Thyroid gland (tissue), 4 donors: ENCODE results near the gene PARM1. TPM values are rescaled to one million over a fixed set of nuclear protein-coding genes. Genes with fewer than 3 reads are reported as not detected.

Experiments used
- DNase-seq, 2 donors: peaks; one replicate each; pipeline ENCODE4 v3.0.0-alpha.2; 2019
- H3K27ac ChIP-seq, 3 donors: fragments of 200-600 bp; sonication (generic); 1 replicate in 2 of 3; 2 replicates in 1 of 3; pipeline ENCODE4 v1.5.1; 2016 to 2019; ENCODE audit warnings: mild to moderate bottlenecking in 1 of 3, moderate library complexity in 1 of 3
- H3K27me3 ChIP-seq: fragments of 200-600 bp; sonication (generic); one replicate; pipeline ENCODE4 v1.5.1; 2019
- H3K36me3 ChIP-seq, 2 donors: fragments of 200-600 bp; sonication (generic); one replicate each; pipeline ENCODE4 v1.5.1; 2016 to 2019
- H3K4me1 ChIP-seq, 2 donors: fragments of 200-600 bp; sonication (generic); one replicate each; pipeline ENCODE4 v1.5.1; 2017 to 2019
- H3K4me3 ChIP-seq, 3 donors: fragments of 200-600 bp; sonication (generic); replicated peaks in 1 of 3; 1 replicate in 2 of 3; 2 replicates in 1 of 3; pipeline ENCODE4 v1.5.1; 2016; ENCODE audit warnings: mild to moderate bottlenecking in 1 of 3
- H3K9me3 ChIP-seq: fragments of 200-600 bp; sonication (generic); one replicate; pipeline ENCODE4 v1.5.1; 2017
- CTCF ChIP-seq, 6 experiments: fragments of 200-600 bp in 3 of 6; fragments of 450-650 bp in 3 of 6; sonication (generic) in 3 of 6; IDR thresholded peaks; one replicate each; pipeline ENCODE4 v1.5.1; 2016 to 2019; ENCODE audit warnings: antibody characterized with exemption in 6 of 6, mild to moderate bottlenecking in 2 of 6, inconsistent platforms in 1 of 6, moderate library complexity in 1 of 6
- POLR2A ChIP-seq, 2 donors: fragments of 450-650 bp; IDR thresholded peaks; one replicate each; pipeline ENCODE4 v1.6.1; 2017; ENCODE audit warnings: antibody characterized with exemption in 2 of 2, mild to moderate bottlenecking in 2 of 2, moderate library complexity in 1 of 2
- WGBS, 2 donors: methylation state at CpG; one replicate each; pipeline ENCODE4 v1.1.5; 2017; 5-methylcytosine and 5-hydroxymethylcytosine counted together
- intact Hi-C: fragments of 100-400 bp; cut with DNase I; formaldehyde crosslinking; loops from one replicate; pipeline ENCODE4 v1.15.1; 2023
- total RNA-seq, 4 donors: library from RNA; depleted of rRNA; stranded (reverse); fragments of >200 nt; gene quantifications; one replicate each; pipeline ENCODE4 v1.2.3, GENCODE V29; 2016

The PARM1 gene
- total RNA-seq, 4 donors from 2014 or later, result 319 to 575 (median 470) TPM

GRCh38 chr4:74946196-74946595, 13.3 kb downstream of the PARM1 start:
- Histone ChIP-seq H3K4me1 (peaks cover 0 to 14% of the 10 kb centered on the region in 2 donors), H3K4me3 (no peak overlapping the region), H3K27me3 (no peaks in the 10 kb centered on the region), H3K9me3 (no peaks in the 10 kb centered on the region), H3K36me3 (no peaks in the 10 kb centered on the region), H3K27ac (no peak overlapping the region)
- intact Hi-C loops, result no loop called here
- WGBS, 2 donors, result 79 to 87% methylated on average over 3 of the region's 3 CpGs
- TF ChIP-seq CTCF (IDR thresholded peaks at IDR 0.05) (no peak), POLR2A (IDR thresholded peaks at IDR 0.05) (no peak)
- DNase-seq, result no peak

- H3K27ac ChIP-seq, result no peak overlapping the region
- DNase-seq, result no peak
- H3K27me3 ChIP-seq, result no peaks in the 10 kb centered on the region
- H3K4me3 ChIP-seq, result no peak overlapping the region
- no peaks in the 10 kb centered on the region for H3K9me3 ChIP-seq
- TF ChIP-seq POLR2A (IDR thresholded peaks at IDR 0.05) (no peak), CTCF (IDR thresholded peaks at IDR 0.05) (no peak)
- 83 to 85% methylated on average over 2 of the region's 2 CpGs for WGBS, 2 donors
- intact Hi-C loops, result no loop called here
- peaks cover 0 to 10% of the 10 kb centered on the region in 2 donors for H3K4me1 ChIP-seq
- H3K36me3 ChIP-seq, result no peaks in the 10 kb centered on the region
These were observed 14.9 kb downstream of the PARM1 start for GRCh38 chr4:74947798-74948197.

- peaks cover 0 to 6% of the 10 kb centered on the region in 2 donors for H3K4me1 ChIP-seq
- H3K27ac ChIP-seq, result no peak overlapping the region
- no peaks in the 10 kb centered on the region for H3K27me3 ChIP-seq
- no peak for DNase-seq
- TF ChIP-seq CTCF (IDR thresholded peaks at IDR 0.05) (no peak), POLR2A (IDR thresholded peaks at IDR 0.05) (no peak)
- 59 to 67% methylated on average over 2 of the region's 2 CpGs for WGBS, 2 donors
- H3K9me3 ChIP-seq, result no peaks in the 10 kb centered on the region
- H3K36me3 ChIP-seq, result no peaks in the 10 kb centered on the region
- H3K4me3 ChIP-seq, result no peak overlapping the region
- intact Hi-C loops, result no loop called here
These were observed 15.3 kb downstream of the PARM1 start for GRCh38 chr4:74948236-74948635.

- no peaks in the 10 kb centered on the region for H3K9me3 ChIP-seq
- no peaks in the 10 kb centered on the region for H3K27me3 ChIP-seq
- intact Hi-C loops, result no loop called here
- no peak for TF ChIP-seq POLR2A (IDR thresholded peaks at IDR 0.05)
- TF ChIP-seq CTCF (IDR thresholded peaks at IDR 0.05), result no peak
- H3K4me3 ChIP-seq, result no peak overlapping the region
- no peak overlapping the region for H3K27ac ChIP-seq
- DNase-seq, result no peak
- H3K4me1 ChIP-seq, result peaks cover 0 to 5% of the 10 kb centered on the region in 2 donors
- 89 to 93% methylated on average over 3 of the region's 3 CpGs for WGBS, 2 donors
- no peaks in the 10 kb centered on the region for H3K36me3 ChIP-seq
These were observed 17.3 kb downstream of the PARM1 start for GRCh38 chr4:74950200-74950599.

GRCh38 chr4:74950882-74951281, 18.0 kb downstream of the PARM1 start:
- 85 to 89% methylated on average over 5 of the region's 5 CpGs for WGBS, 2 donors
- H3K4me3 ChIP-seq, result no peak overlapping the region
- H3K36me3 ChIP-seq, result no peaks in the 10 kb centered on the region
- no peak for DNase-seq
- TF ChIP-seq POLR2A (IDR thresholded peaks at IDR 0.05), result no peak
- TF ChIP-seq CTCF (IDR thresholded peaks at IDR 0.05), result no peak
- H3K27me3 ChIP-seq, result no peaks in the 10 kb centered on the region
- H3K4me1 ChIP-seq, result peaks cover 0 to 5% of the 10 kb centered on the region in 2 donors
- intact Hi-C loops, result no loop called here
- H3K9me3 ChIP-seq, result no peaks in the 10 kb centered on the region
- no peak overlapping the region for H3K27ac ChIP-seq
